Measurements from ENCODE around the gene ELAPOR1. TPM values are rescaled to one million over a fixed set of nuclear protein-coding genes. Genes with fewer than 3 reads are reported as not detected.

The ELAPOR1 gene
- total and polyA plus RNA-seq, 9 of the 15 experiments (the other 6 are each of a cell fraction or from before 2014, with no cell fraction given), result 0.07 to 1.2 (median 0.18) TPM

- TF ChIP-seq ZNF124 (CRISPR knock-in tag; IDR thresholded peaks at IDR 0.05), result no peak
- TF ChIP-seq HMGN3 (IDR thresholded peaks at IDR 0.05; ENCODE audit: borderline replicate concordance, extremely low read depth, insufficient read length, low read depth, low read length), result peak; percentile 67
- no peak for TF ChIP-seq MEIS2 (IDR thresholded peaks at IDR 0.05; ENCODE audit: partially characterized antibody)
- TF ChIP-seq MCM5 (IDR thresholded peaks at IDR 0.05; ENCODE audit: low read depth), result no peak
- TF ChIP-seq ZNF445 (CRISPR knock-in tag; IDR thresholded peaks at IDR 0.05; ENCODE audit: low read depth), result no peak
- TF ChIP-seq ZNF717 (CRISPR knock-in tag; IDR thresholded peaks at IDR 0.05), result no peak
- no peak for TF ChIP-seq ZKSCAN3 (CRISPR knock-in tag; IDR thresholded peaks at IDR 0.05)
- TF ChIP-seq ZBTB11 (CRISPR knock-in tag; IDR thresholded peaks at IDR 0.05), result peak; percentile 69 to 94 (median 71); a peak in 4 of 6 replicates
- TF ChIP-seq SIRT6 (IDR thresholded peaks at IDR 0.05; ENCODE audit: low read depth, low read length), result no peak
- no peak for TF ChIP-seq SMARCA5 (IDR thresholded peaks at IDR 0.05)
- no peak for TF ChIP-seq RHOXF2B (CRISPR knock-in tag; conservative IDR thresholded peaks at IDR 0.05)
- TF ChIP-seq PHB2 (IDR thresholded peaks at IDR 0.05; ENCODE audit: low read depth), result peak; percentile 6; the same call in 1 of the 2 replicates
- no peak for TF ChIP-seq TSC22D4 (tag; IDR thresholded peaks at IDR 0.05)
- TF ChIP-seq VEZF1 (CRISPR knock-in tag; IDR thresholded peaks at IDR 0.05), result peak; percentile 47; the same call in 1 of the 2 replicates
- no peak for TF ChIP-seq ZNF436 (CRISPR knock-in tag; IDR thresholded peaks at IDR 0.05)
- TF ChIP-seq SREBF2 (CRISPR knock-in tag; IDR thresholded peaks at IDR 0.05), result no peak
- TF ChIP-seq ZNF830 (CRISPR knock-in tag; IDR thresholded peaks at IDR 0.05), result no peak
- no peak for TF ChIP-seq CBX3 (IDR thresholded peaks at IDR 0.05; ENCODE audit: borderline replicate concordance in 1 of 2, low read length in 2 of 2)
- TF ChIP-seq POLR2B (IDR thresholded peaks at IDR 0.05; ENCODE audit: low read depth, partially characterized antibody), result peak; percentile 93
- no peak for TF ChIP-seq HMG20A (CRISPR knock-in tag; conservative IDR thresholded peaks at IDR 0.05)
- TF ChIP-seq ZNF511 (CRISPR knock-in tag; IDR thresholded peaks at IDR 0.05), result peak; percentile 89; the same call in 1 of the 2 replicates
- peak in 2 of 3 experiments; percentile 58 to 69 for TF ChIP-seq YY1 (IDR thresholded peaks at IDR 0.05; ENCODE audit: borderline replicate concordance in 1 of 3, control insufficient read depth in 1 of 3, extremely low read depth in 1 of 3, insufficient read depth in 3 of 3, insufficient read length in 1 of 3, insufficient replicate concordance in 2 of 3, low read depth in 1 of 3, low read length in 2 of 3)
Measured at GRCh38 chr1:109075531-109076490, 38.1 kb upstream of the ELAPOR1 start, which contains the start of gene TAF13 (continued).

Data from K562 (cell line).